Stimulated activated CD8-positive, alpha-beta memory T cell treated with anti-CD3 and anti-CD28 coated beads, Interleukin-2, amount 100 ng/mL, for 48 hours (primary cell): ENCODE measurements around the gene ATG16L2.
"Not testable (repeated sequence)": the region's sequence is repeated elsewhere in the genome, so short reads cannot be mapped to it uniquely, and the experiment has no call there.

Experiments used
- DNase-seq, 2 donors: peaks; one replicate each; pipeline ENCODE4 v3.0.0-alpha.2; 2020; ENCODE audit warnings: low read depth in 2 of 2

The ATG16L2 gene

DNA sequence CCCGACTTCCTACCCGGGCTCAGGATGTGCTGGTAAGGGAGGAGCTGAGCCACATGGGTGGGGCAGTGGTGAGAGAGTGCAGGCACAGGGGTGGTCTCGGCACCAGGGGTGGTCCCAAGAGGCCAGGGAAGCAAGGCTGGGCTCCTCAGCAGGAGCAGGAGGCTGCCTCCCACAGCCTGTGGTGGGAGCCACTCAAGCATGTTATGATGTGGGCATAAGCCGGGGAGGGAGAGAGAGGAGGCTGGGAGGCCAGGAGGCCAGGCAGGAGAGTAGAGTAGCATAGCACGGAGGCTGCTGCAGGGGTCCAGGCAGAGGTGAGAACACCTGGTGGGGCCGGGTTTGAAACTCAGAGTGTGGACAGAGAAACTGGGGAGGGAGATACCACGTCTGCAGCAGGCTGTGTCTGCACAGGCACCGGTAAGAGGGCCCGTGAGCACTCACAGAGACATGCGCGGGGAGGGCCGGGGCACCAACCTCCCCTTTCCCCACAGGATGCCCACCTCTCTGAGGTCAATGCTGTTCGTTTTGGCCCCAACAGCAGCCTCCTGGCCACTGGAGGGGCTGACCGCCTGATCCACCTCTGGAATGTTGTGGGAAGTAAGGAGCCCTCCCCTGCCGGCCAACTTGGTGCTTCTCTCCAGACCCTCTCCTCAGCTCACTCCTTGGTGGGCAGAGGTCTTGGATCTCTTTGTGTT lies 10.7 kb downstream of the ATG16L2 start:
- no peak for DNase-seq

DNA sequence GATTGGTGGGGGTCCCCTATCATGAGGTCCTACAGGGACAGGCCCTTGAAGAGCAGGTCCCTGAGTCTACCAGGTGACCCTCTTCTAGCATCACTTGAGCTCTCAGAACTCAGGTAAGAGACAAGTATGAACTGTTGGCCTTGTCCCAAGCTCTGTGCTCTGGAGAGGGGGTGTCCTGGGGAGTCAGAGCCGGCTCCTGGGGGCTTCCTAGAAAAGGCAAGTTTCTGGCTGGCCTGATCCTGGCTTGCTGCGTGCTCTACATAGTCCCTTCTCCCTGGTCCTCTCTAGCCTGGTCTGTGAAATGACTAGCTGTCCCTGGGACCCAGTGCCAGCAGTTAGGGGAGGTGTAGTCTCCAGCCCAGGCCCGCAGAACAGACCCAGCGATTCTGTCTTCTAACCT lies 11.4 kb downstream of the ATG16L2 start:
- DNase-seq, result no peak

DNA sequence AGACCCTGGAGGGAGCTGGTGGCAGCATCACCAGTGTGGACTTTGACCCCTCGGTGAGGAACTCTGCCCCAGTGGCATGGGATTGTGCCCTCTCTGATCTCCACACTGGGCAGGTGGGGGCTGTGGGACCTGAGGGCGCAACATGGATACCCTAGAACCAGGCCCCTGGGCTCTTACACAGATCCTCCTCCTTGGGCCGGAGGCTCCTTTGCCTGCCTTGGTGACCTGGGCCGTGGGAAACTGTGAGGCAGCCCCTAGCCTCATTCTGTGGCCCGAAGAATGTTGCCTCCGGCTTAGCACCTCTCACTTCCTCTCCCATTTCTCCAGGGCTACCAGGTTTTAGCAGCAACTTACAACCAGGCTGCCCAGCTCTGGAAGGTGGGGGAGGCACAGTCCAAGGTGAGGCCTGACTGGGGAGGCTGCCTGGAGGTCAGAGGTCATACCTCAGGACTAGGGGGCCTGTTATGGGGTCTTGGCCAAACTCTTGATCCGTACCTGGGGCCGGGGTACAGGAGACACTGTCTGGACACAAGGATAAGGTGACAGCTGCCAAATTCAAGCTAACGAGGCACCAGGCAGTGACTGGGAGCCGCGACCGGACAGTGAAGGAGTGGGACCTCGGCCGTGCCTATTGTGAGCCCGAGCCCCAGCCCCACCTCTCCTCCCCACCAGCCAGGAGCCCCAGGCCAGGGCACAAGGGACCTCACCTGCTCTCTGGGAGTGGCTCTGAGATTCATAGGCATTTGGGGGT lies 12.2 kb downstream of the ATG16L2 start:
- no peak for DNase-seq

GRCh38 chr11:72826942-72827480 lies 12.8 kb downstream of the ATG16L2 start:
- DNase-seq, result no peak

DNA sequence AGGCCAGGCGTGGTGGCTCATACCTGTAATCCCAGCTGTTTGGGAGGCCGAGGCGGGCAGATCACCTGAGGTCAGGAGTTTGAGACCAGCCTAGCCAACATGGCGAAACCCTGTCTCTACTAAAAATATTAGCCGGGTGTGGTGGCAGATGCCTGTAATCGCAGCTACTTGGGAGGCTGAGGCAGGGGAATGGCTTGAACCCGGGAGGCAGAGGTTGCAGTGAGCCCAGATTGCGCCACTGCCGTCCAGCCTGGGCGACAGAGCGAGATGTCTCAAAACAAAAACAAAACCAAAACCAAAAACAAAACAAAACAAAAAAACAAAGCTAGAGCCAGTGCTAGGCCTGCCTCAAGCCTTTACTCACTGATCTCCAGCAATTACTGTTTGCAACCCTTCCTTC lies 13.4 kb downstream of the ATG16L2 start:
- DNase-seq, result not testable (repeated sequence)

GRCh38 chr11:72828081-72828567 lies 13.9 kb downstream of the ATG16L2 start:
- no peak for DNase-seq

- DNase-seq, result no peak
Measured at GRCh38 chr11:72828692-72829101, 14.5 kb downstream of the ATG16L2 start.

- no peak for DNase-seq
Measured at GRCh38 chr11:72829178-72829577, 15.0 kb downstream of the ATG16L2 start.

GRCh38 chr11:72829884-72830533 lies 15.8 kb downstream of the ATG16L2 start:
- DNase-seq, result no peak

DNA sequence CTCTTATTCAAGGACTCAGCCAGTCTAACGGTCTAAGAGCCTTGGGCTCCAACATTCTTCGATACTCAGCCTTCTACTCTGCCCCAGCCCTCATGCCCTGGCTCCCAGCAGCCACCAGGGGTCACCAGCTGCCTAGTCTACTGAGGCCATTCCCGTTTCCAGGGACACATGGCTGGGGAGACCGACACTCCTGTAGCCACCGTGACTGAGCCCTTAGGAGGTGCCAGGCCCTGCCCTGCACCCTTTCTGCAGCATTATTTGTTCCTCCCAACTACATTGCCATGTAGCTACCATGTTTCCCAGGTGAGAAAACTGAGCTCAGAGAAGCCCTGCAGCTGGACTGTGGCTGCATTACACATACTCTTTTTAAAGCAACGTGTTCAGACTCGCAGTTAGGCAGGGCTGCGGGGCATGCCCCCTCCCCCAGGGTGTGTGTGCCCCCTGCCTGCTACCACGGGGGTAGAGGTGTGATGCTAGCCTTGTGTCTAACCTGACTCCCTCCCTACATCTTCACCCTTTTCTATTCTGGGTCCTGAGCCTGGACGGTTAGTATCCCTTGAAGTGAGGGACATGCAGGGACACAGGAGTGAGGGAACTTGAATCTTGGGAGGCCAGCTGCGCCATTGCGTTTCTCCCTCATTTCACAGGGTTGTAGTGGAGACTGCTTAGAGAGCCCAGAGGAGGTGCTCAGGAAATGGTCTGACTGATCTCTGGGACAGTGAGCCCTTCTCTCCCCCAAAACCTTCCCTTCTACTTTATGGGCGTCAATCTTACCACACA lies 17.5 kb downstream of the ATG16L2 start:
- peak in 1 of 2 donors; percentile 42 for DNase-seq

DNA sequence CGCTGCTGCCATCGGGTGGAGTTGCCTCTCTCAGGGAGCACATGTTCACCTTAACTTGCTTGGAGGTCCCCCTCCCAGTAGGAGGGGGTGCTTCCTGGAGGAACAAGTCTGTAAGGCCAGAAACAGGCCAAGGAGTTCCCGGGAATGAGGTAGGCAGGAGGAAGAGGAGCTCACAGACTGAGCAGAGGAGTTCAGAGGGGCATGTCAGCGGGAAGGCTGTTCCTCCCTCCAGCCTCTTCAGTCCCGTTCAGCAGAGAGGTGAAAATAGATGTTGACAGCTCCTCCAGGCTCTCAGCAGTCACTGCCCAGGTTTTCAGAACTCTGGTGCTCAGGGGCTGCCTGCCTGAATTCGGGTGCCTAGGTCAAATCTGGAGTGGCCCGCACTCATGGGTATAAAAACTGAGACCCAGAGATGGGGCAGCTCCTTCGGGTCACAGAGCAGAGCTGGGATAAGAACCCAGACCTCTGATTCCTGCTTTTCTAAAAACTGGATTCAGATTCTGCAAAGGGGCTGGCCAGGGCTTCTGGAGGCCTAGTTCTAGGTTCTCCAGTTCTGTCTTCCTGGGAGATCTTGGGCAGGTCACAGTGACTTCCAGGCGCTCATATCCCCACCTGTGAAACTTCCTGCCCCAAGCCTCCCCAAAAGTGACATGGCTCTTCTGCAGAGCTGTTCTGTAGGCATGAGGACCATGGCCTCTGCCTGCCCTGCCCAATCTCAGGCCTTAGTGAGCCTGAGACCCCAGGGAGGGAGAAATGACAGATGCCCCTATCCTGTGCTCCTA lies 18.3 kb downstream of the ATG16L2 start:
- no peak for DNase-seq

- DNase-seq, result no peak
Measured at GRCh38 chr11:72833083-72833733, 19.0 kb downstream of the ATG16L2 start.

- no peak for DNase-seq
Measured at GRCh38 chr11:72833811-72834493, 19.7 kb downstream of the ATG16L2 start.

- no peak for DNase-seq
Measured at GRCh38 chr11:72834905-72835304, 20.7 kb downstream of the ATG16L2 start.

DNA sequence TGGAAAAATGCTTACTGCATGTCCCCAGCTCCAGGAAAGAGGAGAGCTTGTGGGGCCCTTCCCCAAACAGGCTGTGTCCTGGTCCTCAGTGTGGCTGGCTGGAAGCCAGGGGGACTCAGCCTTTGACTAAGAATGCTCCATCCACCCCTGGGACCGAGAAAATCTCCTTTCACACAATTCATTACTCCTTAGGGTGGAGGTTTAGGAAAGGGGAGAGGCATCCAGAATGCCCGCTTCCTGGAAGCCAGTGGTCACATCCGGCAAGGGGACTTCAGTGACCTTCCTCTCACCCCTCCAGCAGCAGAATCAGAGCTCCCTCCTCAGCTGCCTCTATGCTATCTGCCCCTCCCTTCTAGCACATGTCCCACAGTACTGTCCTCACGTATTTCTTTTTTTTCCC lies 21.9 kb downstream of the ATG16L2 start:
- no peak for DNase-seq

- no peak for DNase-seq
Measured at GRCh38 chr11:72838691-72839305, 24.6 kb downstream of the ATG16L2 start.

GRCh38 chr11:72840780-72841179 lies 26.6 kb downstream of the ATG16L2 start:
- no peak for DNase-seq

- DNase-seq, result no peak
Measured at GRCh38 chr11:72841397-72841796, 27.2 kb downstream of the ATG16L2 start.

DNA sequence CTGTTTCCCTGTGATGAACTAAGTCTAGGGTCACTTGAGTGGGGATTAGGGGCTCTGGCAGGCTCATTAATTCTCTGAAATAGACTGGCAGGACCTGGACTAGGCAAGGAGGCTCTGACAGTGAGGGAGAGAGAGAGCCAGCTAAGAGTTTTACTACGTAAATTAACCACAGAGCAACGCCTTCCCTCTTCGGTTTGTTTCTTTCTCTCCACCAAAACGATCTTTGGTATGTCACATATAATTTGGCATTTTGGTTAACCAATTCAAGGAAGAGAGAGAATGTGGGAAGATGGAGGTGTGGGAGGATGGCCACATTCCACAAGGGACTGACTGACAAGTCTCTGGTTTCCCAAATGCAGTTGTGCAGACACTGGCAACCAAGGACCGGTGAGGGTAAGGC lies 27.9 kb downstream of the ATG16L2 start:
- no peak for DNase-seq
